SK-N-SH treated with all-trans-retinoic acid at 6 μM for 48 hours (cell line): ENCODE data around the gene CFAP97D1.

ENCODE experiments used
- ARNTL ChIP-seq: fragments of 450-650 bp; formaldehyde crosslinking; IDR thresholded peaks from 2 replicates; pipeline ENCODE4 v1.5.0; 2020; ENCODE audit warnings: low read depth, mild to moderate bottlenecking, moderate library complexity, borderline replicate concordance
- CREB5 ChIP-seq: fragments of 250-450 bp; sonication (Bioruptor Pico); IDR thresholded peaks from 2 replicates; pipeline ENCODE4 v1.5.1; 2020; ENCODE audit warnings: low read depth, mild to moderate bottlenecking, moderate library complexity
- ISL1 ChIP-seq: fragments of 250-450 bp; sonication (Bioruptor Pico); IDR thresholded peaks from 2 replicates; pipeline ENCODE4 v2.1.2; 2022; ENCODE audit warnings: mild to moderate bottlenecking, moderate library complexity
- PATZ1 ChIP-seq: fragments of 250-450 bp; sonication (Bioruptor Pico); IDR thresholded peaks from 2 replicates; pipeline ENCODE4 v1.8.0; 2020; ENCODE audit warnings: mild to moderate bottlenecking, moderate library complexity, borderline replicate concordance
- POU6F1 ChIP-seq: fragments of 250-450 bp; sonication (Bioruptor Pico); IDR thresholded peaks from 2 replicates; pipeline ENCODE4 v1.8.0; 2021; ENCODE audit warnings: low read depth, mild to moderate bottlenecking, moderate library complexity, borderline replicate concordance
- RARB ChIP-seq: fragments of 250-450 bp; sonication (Bioruptor Pico); IDR thresholded peaks from 2 replicates; pipeline ENCODE4 v1.8.0; 2021; ENCODE audit warnings: mild to moderate bottlenecking, moderate library complexity
- TCF4 ChIP-seq: fragments of 250-450 bp; sonication (Bioruptor Pico); IDR thresholded peaks from 2 replicates; pipeline ENCODE4 v1.8.0; 2021; ENCODE audit warnings: mild to moderate bottlenecking, moderate library complexity, borderline replicate concordance
- TSHZ2 ChIP-seq: fragments of 250-450 bp; sonication (Bioruptor Pico); IDR thresholded peaks from 2 replicates; pipeline ENCODE4 v1.5.0; 2020; ENCODE audit warnings: mild to moderate bottlenecking, moderate library complexity
- ZC3H10 ChIP-seq: fragments of 250-450 bp; sonication (Bioruptor Pico); IDR thresholded peaks from 2 replicates; pipeline ENCODE4 v1.5.1; 2021; ENCODE audit warnings: mild to moderate bottlenecking, moderate library complexity
- ZFP3 ChIP-seq: fragments of 250-450 bp; sonication (Bioruptor Pico); IDR thresholded peaks from 2 replicates; pipeline ENCODE4 v1.5.0; 2020; ENCODE audit warnings: mild to moderate bottlenecking, moderate library complexity
- ZFP30 ChIP-seq: fragments of 450-650 bp; formaldehyde crosslinking; IDR thresholded peaks from 2 replicates; pipeline ENCODE4 v1.5.0; 2022; ENCODE audit warnings: mild to moderate bottlenecking, moderate library complexity
- ZNF565 ChIP-seq: fragments of 450-650 bp; formaldehyde crosslinking; conservative IDR thresholded peaks from 2 replicates; pipeline ENCODE4 v1.5.0; 2020; ENCODE audit warnings: low read depth, mild to moderate bottlenecking, moderate library complexity
- ZNF70 ChIP-seq: fragments of 450-650 bp; formaldehyde crosslinking; IDR thresholded peaks from 2 replicates; pipeline ENCODE4 v1.5.0; 2020; ENCODE audit warnings: mild to moderate bottlenecking, moderate library complexity

DNA sequence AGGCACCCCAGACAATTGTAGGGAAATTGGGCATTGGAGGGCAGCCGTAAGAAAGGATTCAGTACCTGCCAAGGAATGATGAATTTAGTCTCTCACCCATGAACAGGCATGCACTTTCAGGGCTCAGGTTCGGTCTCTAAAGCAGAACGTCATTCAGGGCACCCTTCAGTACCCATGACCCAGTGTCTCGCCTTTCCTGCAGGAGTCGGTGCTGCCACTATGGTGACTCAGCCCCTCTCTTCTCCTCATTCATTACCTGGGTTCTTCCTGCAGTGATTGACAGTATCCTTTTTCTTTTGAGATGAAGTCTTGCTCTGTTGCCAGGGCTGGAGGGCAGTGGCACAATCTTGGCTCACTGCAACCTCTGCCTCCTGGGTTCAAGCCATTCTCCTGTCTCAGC, 30.1 kb upstream of the CFAP97D1 start:
- no peak for TF ChIP-seq PATZ1 (CRISPR knock-in tag)
- TF ChIP-seq ZNF565 = no peak
- TF ChIP-seq ZFP30 (CRISPR knock-in tag) = no peak
- no peak for TF ChIP-seq POU6F1 (CRISPR knock-in tag)
- TF ChIP-seq ZC3H10 = no peak
- no peak for TF ChIP-seq ISL1 (CRISPR knock-in tag)
- TF ChIP-seq CREB5 (CRISPR knock-in tag) = no peak
- no peak for TF ChIP-seq TCF4
- no peak for TF ChIP-seq RARB
- TF ChIP-seq ZNF70 (CRISPR knock-in tag) = no peak
- no peak for TF ChIP-seq ARNTL (CRISPR knock-in tag)
- TF ChIP-seq TSHZ2 (CRISPR knock-in tag) = no peak
- TF ChIP-seq ZFP3 (CRISPR knock-in tag) = no peak
